ENCODE measurements around the gene ELF4.
A peak's percentile ranks its signal among the peaks of the same experiment; 100 is the strongest.
"Not testable (repeated sequence)": the region's sequence is repeated elsewhere in the genome, so short reads cannot be mapped to it uniquely, and the experiment has no call there.

The ELF4 gene

DNA sequence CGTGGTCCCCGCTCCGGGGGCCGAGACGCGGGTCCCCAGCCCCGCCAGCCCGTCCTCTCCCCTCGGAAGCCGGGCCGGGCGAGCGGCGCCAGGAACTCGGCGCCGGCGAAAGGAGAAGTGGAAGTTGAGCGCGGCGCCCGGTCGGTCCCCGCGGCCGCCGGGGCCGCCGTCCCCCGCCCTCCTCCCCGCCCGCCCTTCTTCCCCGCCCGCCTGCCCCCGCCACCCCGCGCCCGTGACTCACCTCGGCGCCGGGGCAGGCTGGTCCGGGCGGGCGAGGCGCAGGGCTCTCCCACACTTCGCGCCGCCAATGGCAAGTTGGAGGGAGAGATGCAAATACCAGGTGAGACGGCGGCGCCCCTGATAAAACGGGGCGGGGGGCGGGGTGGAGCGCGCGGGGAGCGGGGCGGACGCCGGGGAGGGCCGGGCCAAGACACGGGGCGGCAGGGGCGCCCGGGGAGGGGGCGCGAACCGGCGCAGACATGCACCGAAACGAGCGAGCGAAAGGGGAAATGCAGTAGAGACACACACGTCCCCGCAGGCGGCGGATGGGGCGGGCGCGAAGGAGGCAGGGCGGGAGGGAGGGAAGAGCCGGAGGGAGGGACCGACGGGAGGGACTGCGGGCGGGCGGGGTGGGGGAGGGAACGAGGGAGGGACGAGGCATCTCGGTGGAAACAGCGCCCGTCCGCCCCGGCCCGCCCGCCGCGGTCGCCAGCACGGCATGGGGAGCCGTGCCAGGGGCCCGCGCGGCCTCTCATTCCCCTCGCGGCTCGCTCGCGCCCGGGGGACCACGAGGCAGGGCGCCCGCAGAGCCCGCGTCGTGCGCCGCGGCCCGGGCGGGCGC lies at the start of gene ELF4:
Gene ELF4, minus strand, starts transcription at position 119 of the 841 bp plus-strand sequence. CDS start 29,167 bp downstream, outside the sequence.
- DNase-seq, result peak; percentile 68

DNA sequence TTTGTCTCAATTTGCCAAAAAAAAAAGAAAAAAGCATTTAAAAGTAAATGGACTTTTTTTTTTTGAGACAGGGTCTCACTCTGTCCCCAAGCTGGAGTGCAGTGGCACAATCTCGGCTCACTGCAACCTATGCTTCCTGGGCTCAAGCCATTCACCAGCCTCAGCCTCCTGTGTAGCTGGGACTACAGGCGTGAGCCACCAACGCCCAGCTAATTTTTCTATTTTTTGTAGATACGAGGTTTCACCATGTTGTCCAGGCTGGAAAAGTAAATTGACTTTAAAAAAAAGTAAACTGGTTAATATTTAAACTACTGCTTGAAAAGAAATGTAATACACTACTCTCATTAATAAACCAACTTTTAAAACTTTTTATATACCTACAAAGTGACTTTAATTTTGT lies 49.5 kb upstream of the ELF4 start:
- DNase-seq, result no peak

DNA sequence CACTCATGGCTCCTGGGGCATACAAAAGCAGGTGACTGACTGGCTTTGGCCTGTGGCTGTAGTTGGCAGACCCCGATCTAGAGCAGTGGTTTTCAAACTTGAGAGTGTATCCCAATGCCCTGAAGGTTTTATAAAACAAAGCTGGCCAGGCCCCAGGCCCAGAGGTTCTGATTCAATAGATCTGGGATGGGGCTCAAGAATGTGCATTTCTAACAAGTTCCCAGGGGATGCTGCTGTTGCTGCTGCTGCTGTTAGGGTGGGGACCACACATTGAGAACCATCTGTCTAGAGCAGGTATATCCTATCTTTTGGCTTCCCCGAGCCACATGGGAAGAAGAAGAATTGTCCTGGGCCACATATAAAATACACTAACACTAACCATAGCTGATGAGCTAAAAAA lies 48.0 kb upstream of the ELF4 start:
- DNase-seq, result no peak

DNA sequence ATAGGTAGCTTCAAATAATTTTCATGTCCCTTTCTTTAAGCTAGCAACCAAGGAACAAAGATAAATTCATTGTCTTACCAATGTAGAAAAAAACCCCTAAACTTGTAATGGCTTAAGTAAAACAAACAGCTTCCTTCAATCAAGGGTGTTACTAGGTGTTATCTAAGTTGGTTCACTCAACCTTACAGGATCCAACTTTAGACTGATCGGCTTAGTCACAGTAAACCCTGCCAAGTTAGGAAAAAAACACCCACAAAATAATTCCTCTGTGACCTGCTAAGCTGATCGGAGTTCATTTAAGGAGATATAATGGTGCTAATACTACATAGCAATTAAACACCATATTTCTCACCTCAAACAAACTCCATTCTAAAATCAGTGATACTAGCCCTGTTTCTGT lies 45.3 kb upstream of the ELF4 start:
- DNase-seq, result no peak

DNA sequence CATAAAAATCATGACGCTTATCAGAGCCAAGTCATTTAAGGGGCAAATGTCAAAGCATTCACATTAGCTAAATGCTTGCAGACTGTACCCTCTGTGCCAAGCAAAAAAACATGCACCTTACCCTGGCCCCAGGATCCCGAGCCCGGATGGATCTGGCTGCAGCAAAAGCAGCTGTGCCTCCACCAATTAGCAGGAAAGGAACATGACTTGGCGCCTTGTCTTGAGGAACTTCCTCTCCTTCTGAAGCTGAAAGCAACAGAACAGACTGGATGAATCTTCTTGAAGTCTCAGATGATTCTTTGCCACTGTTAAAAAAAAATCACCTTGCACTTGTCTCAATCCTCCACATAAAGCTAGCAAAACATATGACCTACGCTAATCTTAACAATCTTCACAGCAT lies 37.3 kb upstream of the ELF4 start:
- no peak for DNase-seq

DNA sequence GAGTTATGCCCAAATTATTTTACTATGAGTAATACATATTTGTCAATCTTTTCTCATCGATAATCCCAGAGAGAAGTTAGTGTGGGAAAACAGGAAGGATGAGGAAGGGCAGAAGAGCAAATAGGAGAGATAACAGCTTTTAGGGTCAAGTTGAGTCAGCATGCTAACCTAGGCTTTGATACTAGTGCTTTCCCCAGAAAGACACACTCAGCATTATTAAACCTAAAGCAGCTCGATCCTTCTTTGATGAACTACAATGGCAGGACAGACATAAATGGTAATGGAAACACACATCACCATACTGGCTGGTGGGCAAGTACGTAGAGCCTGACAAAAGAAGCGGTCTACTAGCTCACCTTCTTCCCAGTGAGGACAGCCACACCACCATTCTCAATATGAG lies 34.8 kb upstream of the ELF4 start:
- no peak for DNase-seq

DNA sequence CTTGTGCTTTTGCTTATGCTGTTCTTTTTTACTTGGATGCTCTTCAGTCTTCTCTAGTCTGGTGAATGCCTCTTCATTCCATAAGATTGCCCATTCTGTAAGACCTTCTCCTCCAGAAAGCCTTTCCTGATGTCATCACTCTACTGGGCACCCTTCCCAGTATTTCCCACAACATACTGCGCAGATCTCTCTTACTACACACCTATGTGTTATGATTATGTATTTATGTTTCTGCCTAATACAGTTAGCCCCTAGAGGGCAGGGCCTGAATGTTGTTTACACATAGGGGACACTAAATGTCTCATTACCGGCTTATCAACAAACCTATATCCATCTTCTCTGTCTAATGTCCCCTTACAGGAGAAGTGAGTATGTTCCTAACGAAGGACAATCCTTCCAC lies 34.2 kb upstream of the ELF4 start:
- DNase-seq, result no peak

DNA sequence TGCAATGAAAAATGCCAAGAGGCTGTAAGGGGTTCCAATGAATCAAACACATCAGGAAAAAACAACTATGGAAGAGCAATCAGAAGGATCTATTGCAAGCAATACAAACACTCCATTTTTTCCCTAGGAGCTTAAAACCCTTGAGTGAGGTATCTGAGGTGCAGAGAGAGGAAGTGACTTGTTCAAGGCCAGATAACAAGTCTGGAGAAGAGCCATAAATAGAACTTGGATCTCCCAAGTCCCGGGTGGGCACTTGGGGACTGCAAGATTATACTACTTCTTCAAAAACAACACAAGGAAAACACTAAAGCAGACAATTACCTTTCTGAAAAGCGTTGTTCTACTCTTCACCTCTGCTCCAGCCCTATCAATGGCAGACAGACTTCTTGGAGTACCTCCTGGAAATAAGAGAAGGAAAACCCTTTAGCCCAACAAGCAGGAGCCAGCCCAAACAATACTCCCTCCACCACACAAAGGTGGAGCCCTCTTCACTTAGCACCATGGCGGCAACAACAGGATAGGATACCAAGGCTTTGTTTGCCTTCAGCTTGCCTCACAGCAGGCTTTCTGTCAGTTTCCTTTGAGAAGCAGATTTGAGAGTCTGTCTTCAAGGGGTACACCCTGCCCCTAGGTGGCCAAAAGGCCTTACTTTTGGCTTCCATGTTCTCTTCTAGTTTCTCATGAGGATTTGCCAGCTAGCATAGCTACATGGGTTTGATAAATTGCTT lies 29.3 kb upstream of the ELF4 start:
- DNase-seq, result no peak

DNA sequence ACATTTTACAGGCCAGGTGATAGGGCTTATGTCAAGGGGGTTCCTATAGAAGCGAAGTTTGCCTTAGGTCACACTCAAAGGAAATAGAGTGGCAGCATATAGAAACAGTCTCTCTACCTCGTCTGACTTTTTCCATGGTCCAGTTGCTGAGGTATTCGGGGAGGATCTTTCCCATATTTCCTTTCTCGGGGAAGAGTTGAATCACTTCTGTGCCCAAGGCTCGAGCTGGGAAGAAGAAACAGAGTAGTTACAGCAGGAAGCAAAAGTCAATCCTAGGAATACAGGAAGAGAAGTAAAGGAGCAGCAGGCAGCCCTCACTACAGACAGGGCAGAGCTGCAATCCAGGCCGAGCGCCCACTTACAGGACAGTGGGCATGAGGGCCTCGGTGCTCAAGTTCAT lies 26.7 kb upstream of the ELF4 start:
- DNase-seq, result no peak

DNA sequence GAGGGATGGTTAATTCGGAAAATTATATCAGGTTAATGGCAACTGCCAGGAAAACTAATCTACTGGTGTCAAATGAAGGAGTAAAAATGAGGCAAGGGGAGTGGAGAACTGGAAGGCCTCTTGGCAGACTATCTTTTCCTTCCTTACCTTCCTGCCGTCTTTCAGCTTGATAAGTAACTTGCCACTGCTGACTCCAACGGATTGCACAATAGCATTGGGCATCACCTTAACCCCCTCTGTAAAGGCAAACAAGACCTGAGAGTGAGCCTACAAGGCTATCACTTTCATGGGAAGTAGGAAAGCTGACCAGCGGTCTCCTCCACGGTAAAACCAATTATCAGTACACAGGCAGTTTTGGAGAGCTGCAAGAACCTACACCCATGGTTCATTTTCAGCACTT lies 26.2 kb upstream of the ELF4 start:
- DNase-seq, result no peak

DNA sequence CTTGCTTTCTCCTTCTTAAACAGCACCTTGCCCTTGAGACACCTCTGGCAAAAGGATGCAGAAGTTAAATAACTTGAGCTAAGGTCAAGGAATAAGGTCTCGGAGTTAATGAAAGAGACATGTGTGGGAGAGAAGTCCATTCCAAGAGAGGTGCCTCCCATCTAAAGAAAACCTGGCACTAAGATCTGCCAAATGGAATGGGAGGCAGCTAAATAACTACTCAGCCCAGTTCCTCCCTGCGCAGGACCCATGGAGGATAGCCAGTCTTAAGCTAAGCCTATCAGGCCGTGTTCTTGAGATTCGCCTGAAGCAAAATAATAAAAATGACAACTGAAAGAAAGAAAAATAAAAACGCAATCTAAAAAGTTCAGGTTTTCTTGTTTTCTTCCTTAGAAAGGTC lies 20.7 kb upstream of the ELF4 start:
- no peak for DNase-seq

DNA sequence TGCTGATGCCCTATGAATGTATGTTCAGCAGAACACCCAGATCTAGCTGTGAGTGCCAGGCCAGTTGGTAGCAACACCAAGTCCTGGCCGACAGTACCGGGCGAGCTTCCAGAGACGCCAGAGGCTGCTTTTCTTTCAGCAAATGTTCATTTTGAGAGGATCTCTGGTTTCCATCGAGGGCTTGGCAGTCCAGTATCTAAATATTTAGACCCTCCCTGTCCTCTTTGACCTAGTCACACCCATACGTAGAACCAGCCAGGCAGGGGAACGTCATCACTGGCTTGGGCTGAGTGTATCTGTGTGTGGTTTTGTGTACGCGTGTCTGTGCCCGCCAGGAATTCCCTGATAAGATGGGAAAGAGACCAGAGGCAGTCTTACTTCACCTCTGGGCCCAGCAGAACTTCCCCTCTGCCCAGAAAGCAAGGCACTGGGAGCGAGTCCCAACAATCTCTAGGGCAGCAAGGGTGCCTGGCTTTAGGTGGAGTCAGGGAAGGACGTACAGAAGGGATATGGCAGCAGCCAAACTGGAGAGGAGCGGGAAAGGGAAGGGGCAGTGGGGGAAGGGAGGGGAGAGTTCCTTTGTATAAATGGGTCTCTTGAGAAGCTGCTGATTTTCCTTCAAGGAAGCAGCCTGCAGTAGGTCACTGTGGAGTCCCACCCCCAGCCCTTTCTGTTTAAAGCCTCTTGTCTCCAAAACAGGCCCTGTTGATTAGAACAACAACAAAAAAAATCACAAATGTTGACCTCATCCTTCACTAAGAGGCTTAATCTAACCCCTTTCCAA lies 15.0 kb upstream of the ELF4 start:
- DNase-seq, result no peak

DNA sequence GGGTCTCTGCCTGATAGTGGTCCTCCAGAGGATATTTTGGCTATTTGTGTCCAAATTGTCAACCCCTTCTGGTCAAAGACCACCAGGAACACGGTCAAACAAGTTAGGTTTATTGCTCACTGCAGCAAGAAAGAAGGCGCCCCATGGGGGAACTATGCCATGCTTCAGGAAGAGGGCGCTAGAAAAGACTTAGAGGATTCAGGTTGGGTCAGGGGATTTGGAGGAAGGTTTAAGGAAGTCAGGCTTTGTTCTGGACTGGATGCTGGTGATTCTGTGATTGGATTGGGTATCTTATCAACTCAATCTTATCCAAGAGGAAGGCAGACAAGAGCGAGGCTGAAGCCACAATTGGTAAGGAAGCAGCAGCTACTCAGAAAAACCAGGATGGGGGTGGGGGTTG lies 14.3 kb upstream of the ELF4 start:
- DNase-seq, result no peak

DNA sequence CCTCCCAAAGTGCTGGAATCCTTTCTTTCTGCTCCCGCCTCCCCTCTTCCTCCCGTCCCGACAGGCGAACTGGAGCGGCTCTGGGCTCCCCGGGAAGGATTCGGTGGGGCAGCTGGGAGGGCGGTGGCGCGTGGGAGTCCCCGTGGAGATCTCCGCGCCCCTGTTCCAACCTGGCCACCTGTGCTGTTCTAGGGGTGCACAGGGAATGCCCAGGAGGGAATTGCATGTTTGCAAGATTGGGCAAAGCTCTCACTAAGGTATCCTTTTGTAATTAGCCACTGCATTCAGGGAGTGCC lies 11.2 kb upstream of the ELF4 start:
- no peak for DNase-seq

DNA sequence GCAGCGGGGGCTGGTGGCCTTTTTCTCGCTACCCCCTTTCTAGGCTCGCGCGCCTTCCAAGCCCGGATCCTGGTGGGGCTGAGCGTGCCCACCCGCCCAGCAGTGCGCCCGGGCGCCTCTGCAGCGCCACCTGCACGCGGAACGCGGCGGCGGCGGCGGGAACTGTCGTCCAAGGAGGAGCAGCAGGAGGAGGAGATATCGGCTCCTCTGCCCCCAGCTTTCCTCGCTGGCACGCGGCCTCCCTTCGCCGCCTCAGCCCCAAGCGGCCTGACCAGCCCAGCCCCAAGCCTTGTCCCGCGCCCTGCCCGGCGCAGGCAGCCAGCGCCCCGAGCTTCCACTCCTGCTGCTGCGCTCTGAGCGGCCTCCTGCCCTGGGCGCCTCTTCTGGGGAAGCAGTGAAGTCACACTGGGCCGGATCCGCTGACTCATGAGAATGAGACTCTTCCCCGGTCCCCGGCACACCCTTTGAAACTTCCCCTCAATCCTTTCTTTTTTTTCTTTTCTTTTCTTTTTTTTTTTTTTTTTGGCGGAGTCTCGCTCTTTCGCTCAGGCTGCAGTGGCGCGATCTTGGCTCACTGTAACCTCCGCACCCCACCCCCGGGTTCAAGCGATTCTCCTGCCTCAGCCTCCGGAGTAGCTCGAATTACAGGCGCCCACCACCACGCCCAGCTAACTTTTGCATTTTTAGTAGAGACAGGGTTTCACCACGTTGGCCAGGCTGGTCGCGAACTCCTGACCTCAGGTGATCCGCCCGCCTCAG lies 10.6 kb upstream of the ELF4 start:
- peak; percentile 68 for DNase-seq

DNA sequence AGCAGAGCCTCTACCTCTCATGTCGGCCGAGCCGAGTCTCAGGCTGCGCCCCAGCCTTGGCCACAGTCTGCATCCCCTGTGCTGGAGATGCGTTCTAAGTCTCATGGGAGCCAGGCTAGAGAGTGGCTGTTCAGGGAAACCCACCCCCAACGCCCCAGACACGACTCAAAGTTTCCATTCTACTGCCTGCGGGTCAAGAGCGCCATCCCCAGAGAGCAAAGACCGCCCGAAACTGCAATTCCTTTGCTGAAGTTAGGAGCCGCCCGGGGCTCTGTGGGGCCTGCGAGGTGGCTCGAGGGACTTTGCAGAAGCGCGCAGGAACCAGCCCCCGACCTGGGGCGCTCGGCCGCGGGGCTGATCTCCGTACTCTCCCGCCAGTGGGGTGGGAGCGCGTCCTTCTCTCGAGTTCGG lies 10.0 kb upstream of the ELF4 start:
- no peak for DNase-seq

DNA sequence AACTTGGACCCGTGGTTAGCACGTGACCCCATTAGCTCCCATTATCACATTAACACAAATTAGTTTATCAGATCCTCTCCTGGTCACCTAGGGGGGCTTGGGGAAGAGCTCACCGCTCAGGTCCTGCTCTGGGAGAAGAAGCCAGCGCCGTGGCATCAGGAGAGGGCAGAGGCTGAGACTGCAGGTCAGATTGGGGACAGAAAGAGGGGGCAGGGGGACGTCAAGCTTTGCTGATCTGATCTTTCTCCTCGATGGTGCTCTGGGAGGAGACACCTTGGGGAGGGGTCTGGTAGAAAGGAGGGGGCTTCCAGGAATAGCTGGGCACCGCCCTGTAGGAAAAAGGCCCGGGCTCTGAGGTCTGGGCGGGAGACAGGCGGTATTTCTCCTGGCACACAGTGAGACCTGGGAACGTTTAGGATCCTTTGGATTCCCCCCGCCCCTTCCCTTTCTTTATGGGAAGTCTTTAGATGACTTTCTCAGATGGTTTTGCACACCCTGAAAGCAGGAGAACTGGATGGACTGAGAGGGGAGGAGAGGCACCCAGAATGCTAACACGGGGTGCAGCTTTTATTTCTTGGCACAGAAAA lies 9.1 kb upstream of the ELF4 start:
- no peak for DNase-seq

DNA sequence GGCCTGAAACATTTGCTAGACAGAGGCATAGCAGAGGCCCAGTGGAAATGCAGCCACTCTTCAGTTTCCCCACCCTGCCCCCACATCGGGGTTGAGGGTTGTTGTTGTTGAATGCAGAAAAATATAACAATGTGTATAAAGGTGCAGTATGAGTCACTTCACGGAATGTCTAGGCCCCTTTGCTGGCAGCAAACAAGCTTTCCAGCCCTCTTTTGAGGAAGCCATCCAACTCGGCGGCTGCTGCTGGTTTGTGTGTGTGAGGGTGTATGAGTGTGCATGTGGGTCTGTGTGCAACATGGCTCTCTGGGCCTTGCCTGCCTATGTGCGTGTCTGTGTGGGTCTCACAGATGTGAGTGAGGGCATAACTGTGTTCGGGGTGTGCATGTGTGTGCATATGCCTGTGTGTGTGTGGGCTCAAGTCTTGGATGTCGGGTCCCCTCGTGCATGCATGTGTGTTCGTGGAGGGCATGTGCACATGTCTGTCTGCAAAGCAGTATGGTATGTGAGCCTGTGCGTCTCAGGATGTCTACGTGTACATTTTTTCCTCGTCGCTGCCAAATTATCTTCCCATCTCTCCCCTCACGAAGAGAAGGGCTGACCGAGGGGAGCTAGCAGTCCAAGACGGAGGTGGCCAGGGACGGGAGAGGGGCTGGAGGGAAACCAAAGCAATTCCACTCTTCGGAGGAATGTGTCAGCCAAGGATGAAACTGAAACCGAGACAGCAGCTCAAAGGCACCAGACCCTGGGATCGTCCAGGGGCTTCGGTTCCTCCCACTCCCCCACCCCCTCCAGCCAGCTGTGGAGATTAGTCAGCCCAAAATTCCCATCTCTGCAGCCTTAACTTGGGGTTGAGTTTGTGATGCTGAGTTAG lies 8.4 kb upstream of the ELF4 start:
- DNase-seq, result no peak

DNA sequence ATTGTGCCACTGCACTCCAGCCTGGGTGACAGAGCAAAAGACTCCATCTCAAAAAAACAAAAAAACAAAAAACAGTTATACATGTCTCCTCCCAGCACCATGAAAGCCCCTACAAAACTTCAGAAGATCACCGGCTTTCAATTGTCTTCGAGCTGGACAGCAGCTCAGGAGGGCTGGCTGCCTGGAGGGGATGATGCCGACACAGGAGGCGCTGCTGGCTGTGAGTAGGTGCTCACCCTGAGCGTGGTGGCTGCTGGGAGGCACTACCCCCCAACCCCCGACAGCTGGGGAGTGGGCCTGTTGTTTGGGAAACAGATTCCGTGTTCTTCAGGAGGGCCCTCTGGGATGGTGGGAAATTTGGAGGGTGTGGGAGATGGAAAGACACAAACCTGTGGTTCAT lies 6.9 kb upstream of the ELF4 start:
- DNase-seq, result no peak

DNA sequence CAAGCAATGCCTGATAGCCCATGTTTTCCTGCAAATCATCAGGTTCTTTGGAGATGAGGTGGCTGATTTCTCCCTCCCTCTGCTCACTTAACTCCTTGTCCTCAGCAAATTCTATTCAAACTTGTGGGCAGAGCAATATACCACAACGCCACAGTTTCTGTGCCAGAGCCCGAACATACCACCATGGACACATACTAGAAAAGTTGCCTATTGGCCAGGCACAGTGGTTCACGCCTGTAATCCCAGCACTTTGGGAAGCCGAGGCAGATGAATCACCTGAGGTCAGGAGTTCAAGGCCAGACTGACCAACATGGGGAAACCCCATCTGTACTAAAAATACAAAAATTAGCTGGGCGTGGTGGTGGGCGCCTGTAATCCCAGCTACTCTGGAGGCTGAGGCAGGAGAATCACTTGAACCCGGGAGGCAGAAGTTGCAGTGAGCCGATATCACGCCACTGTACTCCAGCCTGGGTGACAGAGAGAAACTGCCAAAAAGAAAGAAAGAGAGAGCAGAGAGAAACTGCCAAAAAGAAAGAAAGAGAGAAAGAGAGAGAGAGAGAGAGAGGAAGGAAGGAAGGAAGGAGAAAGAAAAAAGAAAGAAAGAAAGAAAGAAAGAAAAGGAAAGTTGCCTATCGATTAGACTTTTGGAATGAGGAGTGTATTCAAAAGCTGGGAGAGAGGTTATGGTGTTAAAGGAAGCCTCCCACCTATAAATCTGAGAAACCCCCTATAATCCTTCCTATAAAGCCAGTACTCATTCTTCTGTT lies 5.0 kb upstream of the ELF4 start:
- not testable (repeated sequence) for DNase-seq

DNA sequence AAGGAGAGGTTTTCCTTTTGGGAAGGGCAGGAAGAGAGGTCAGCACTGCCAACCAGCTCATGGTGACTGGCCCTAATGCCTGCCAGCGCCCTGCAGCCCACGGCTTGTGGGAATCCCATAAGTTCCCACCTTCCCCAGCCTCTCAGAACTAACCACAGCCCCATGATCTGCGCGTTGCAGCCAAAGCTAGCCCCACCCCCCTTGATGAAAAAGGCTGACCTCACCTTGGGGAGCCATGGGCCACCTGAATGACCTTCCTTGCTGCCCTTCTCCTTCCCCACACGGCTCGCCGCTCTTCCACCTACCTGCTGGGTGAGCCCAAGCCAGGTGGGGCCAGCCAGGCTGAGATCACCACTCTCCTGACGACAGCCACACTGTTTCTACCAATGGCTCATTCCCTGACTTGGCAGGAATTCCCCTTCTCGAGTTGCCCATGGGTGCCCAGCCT lies 3.9 kb upstream of the ELF4 start:
- DNase-seq, result no peak

All from CD4-positive, alpha-beta T cell treated with Interleukin-15 for 1 hour (primary cell).